Keratinocyte (primary cell): ENCODE data around the gene FGF22. TPM values are rescaled to one million over a fixed set of nuclear protein-coding genes. Genes with fewer than 3 reads are reported as not detected.

Experiments
- DNase-seq: peaks from one replicate; pipeline ENCODE4 v3.0.0-alpha.2; 2011; ENCODE audit warnings: low read depth, missing footprints, low spot score
- FAIRE-seq: peaks from 2 replicates; lab custom pipeline; 2011; peaks lifted over from hg19 to GRCh38; lab: Jason Lieb, UNC
- H2AFZ ChIP-seq: 2 replicates; pipeline ENCODE4 v1.6.0; 2012; ENCODE audit warnings: low read length, control low read depth, inconsistent platforms; ENCODE audit not compliant: control insufficient read depth
- H3K27ac ChIP-seq: 2 replicates; pipeline ENCODE4 v1.5.1; 2011; ENCODE audit warnings: low read length; ENCODE audit not compliant: control insufficient read depth, insufficient read depth
- H3K27me3 ChIP-seq: 3 replicates; pipeline ENCODE4 v1.6.0; 2011; ENCODE audit warnings: low read length; ENCODE audit not compliant: control insufficient read depth, insufficient read depth; ENCODE audit errors: extremely low read depth
- H3K36me3 ChIP-seq, 2 experiments: 2 replicates in 1 of 2; 3 replicates in 1 of 2; pipeline ENCODE4 v1.5.1; 2011; ENCODE audit warnings: low read length in 2 of 2, mild to moderate bottlenecking in 1 of 2; ENCODE audit not compliant: control insufficient read depth in 2 of 2, insufficient read depth in 2 of 2; ENCODE audit errors: extremely low read depth in 1 of 2
- H3K4me1 ChIP-seq: 3 replicates; pipeline ENCODE4 v1.5.1; 2011; ENCODE audit warnings: low read length; ENCODE audit not compliant: control insufficient read depth, insufficient read depth; ENCODE audit errors: extremely low read depth
- H3K4me2 ChIP-seq: 3 replicates; pipeline ENCODE4 v1.6.0; 2011; ENCODE audit warnings: low read depth, low read length; ENCODE audit not compliant: control insufficient read depth, insufficient read depth; ENCODE audit errors: extremely low read depth
- H3K4me3 ChIP-seq, 3 experiments: fragments of 200-600 bp in 1 of 3; sonication (generic) in 1 of 3; 2 replicates in 2 of 3; 3 replicates in 1 of 3; pipeline ENCODE4 v1.5.1; 2011 to 2016; ENCODE audit warnings: low read length in 3 of 3, mild to moderate bottlenecking in 3 of 3, control low read depth in 2 of 3, inconsistent platforms in 1 of 3, low read depth in 1 of 3, mixed read lengths in 1 of 3, mixed run types in 1 of 3, moderate library complexity in 1 of 3; ENCODE audit not compliant: control insufficient read depth in 2 of 3, insufficient read depth in 2 of 3; ENCODE audit errors: extremely low read depth in 1 of 3
- H3K79me2 ChIP-seq: 2 replicates; pipeline ENCODE4 v1.6.0; 2012; ENCODE audit warnings: low read length; ENCODE audit not compliant: control insufficient read depth, insufficient read depth
- H3K9ac ChIP-seq: 3 replicates; pipeline ENCODE4 v1.6.0; 2011; ENCODE audit warnings: low read length; ENCODE audit not compliant: control insufficient read depth, insufficient read depth; ENCODE audit errors: extremely low read depth
- H3K9me1 ChIP-seq: 3 replicates; pipeline ENCODE4 v1.6.0; 2011; ENCODE audit warnings: low read length; ENCODE audit not compliant: control insufficient read depth, insufficient read depth; ENCODE audit errors: extremely low read depth
- H3K9me3 ChIP-seq: 2 replicates; pipeline ENCODE4 v1.5.1; 2012; ENCODE audit warnings: low read depth, low read length; ENCODE audit not compliant: control insufficient read depth
- H4K20me1 ChIP-seq: 3 replicates; pipeline ENCODE4 v1.6.0; 2011; ENCODE audit warnings: low read length; ENCODE audit not compliant: control insufficient read depth, insufficient read depth; ENCODE audit errors: extremely low read depth
- EZH2 ChIP-seq: IDR thresholded peaks from one replicate; pipeline ENCODE4 v1.6.1; 2012; ENCODE audit warnings: inconsistent platforms, mild to moderate bottlenecking, low read length, moderate library complexity
- dilution Hi-C: fragments of 300-500 bp; cut with MboI; formaldehyde crosslinking; loops from one replicate; pipeline ENCODE4 v1.7.0; 2020; ENCODE audit warnings: low sequenced_read_pairs; ENCODE audit not compliant: extremely low pct_ligation_motif_present
- polyA plus RNA-seq, 5 experiments: library from polyadenylated mRNA; depleted of rRNA in 3 of 5; stranded (reverse) in 3 of 5; stranded (forward) in 1 of 5; unstranded in 1 of 5; fragments of >200 nt; gene quantifications; 1 replicate in 1 of 5; 2 replicates in 3 of 5; 3 replicates in 1 of 5; pipeline versions ENCODE4 v1.2.1 to v1.2.3, GENCODE V29; 2011 to 2012; ENCODE audit warnings: missing spikeins in 2 of 5, low read depth in 1 of 5, low replicate concordance in 1 of 5
- TF ChIP-seq, protein P1 (sequence below), 3 experiments: IDR thresholded peaks in 1 of 3; conservative IDR thresholded peaks in 1 of 3; optimal IDR thresholded peaks in 1 of 3; 2 replicates in 2 of 3; 3 replicates in 1 of 3; pipeline versions ENCODE3 to v1.5.1; 2011; ENCODE audit warnings: low read length in 3 of 3, mild to moderate bottlenecking in 3 of 3, moderate library complexity in 2 of 3, control low read depth in 1 of 3, inconsistent platforms in 1 of 3; ENCODE audit not compliant: insufficient read depth in 2 of 3; ENCODE audit errors: extremely low read depth in 1 of 3

FGF22 gene
- polyA plus RNA-seq, 1 donor (not counting 4 experiments of a cell fraction or from before 2014, with no cell fraction given) = not detected

DNA sequence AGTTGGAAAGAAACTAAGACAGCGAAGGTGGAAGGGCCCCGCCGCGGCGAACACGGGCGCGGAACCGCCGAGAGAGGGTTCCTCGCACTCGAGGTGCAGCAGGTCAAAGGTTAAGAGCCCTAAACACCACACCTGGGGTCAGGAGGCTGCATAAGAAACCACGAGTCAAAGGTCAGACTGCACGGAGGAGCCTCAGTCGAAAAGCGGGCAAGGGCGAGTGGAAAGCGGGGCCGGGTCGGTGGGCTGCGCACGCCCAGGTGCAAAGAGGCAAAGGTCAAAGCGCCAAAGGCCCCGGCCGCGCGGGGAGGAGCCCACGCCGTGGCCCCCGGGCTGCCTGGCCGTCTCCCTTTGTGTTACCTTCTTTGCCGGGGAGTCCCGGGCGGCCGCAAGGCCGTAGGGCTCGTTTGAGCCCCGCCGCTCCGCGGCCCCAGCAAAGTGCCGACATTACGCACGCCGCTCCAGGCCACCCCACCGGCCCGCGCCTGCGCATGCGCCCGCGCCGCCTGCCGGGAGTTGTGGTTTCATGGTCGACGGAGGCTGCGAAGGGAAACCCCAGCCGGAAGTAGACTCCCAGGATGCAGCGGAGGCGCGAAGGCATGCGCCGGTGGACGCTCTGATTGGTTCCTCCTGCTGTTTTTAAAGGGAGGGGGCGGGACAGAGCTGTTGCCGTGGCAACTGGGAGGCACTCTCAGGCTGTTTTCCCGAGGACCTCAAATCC, 6.5 kb upstream of the FGF22 start, which contains the start of gene POLRMT:
Gene POLRMT, minus strand, starts transcription at position 470 of the 718 bp plus-strand sequence. Its CDS starts 25 bp downstream, at position 445.
- peak; percentile 88 for FAIRE-seq
- peak within 1 kb of the TSS; percentile 77 for H3K27ac ChIP-seq
- dilution Hi-C loops = no loop called here

DNA sequence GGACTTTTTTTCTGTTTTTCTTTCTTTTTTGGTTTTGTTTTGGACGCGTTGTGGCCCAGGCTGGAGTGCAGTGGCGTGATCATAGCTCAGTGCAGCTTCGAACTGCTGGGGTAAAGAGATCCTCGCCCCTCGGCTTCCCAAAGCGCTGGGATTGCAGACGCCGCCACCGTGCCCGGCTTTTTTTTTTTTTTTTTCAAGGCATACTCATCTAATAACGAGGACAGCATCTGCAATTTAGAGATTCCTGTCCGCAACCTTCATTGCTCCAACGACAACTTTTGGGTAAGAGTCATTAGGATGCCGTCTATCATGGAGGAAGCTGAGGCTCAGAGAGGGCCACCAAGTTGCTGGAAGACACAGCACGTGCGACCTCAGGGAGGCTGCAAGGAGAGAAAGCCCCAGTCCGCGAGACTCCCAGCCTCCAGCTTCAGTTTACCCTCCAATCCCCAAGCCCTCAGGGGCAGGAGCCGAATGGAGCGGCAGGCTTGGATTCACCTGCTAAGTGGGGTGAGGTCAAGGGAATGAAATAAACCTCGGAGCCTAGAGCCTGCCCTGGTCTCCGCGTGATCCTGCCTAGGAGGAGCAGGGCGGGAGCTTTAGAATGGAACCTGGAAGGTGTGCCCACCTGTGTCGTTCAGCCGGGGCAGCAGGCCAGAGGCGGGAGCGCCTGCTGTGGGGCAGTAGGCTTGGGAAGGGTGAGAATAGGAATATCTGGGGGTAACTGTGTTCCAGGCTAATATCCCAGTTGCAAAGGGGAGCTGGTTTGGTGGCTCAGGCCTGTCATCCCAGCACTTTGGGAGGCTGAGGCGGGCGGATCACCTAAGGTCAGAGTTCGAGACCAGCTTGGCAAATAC, 5.7 kb upstream of the FGF22 start:
- peak overlapping the region; percentile 93 for H2AFZ ChIP-seq
- H4K20me1 ChIP-seq = no peaks in the 10 kb centered on the region
- no peak for DNase-seq
- H3K9me3 ChIP-seq = no peaks in the 10 kb centered on the region
- peaks cover 2 to 4% of the 10 kb centered on the region in 2 experiments for H3K36me3 ChIP-seq
- dilution Hi-C loops = no loop called here
- peak overlapping the region; percentile 77 for H3K27ac ChIP-seq
- H3K27me3 ChIP-seq = no peaks in the 10 kb centered on the region
- FAIRE-seq = no peak
- no peaks in the 10 kb centered on the region for H3K9me1 ChIP-seq
- peak overlapping the region; percentile 76 to 92 (median 92) for H3K4me3 ChIP-seq
- no peak for TF ChIP-seq EZH2
- TF ChIP-seq, protein P1, sequence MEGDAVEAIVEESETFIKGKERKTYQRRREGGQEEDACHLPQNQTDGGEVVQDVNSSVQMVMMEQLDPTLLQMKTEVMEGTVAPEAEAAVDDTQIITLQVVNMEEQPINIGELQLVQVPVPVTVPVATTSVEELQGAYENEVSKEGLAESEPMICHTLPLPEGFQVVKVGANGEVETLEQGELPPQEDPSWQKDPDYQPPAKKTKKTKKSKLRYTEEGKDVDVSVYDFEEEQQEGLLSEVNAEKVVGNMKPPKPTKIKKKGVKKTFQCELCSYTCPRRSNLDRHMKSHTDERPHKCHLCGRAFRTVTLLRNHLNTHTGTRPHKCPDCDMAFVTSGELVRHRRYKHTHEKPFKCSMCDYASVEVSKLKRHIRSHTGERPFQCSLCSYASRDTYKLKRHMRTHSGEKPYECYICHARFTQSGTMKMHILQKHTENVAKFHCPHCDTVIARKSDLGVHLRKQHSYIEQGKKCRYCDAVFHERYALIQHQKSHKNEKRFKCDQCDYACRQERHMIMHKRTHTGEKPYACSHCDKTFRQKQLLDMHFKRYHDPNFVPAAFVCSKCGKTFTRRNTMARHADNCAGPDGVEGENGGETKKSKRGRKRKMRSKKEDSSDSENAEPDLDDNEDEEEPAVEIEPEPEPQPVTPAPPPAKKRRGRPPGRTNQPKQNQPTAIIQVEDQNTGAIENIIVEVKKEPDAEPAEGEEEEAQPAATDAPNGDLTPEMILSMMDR (optimal IDR thresholded peaks at IDR 0.05 in 1 of 3, IDR thresholded peaks at IDR 0.05 in 1 of 3, conservative IDR thresholded peaks at IDR 0.05 in 1 of 3; ENCODE audit: extremely low read depth in 1 of 3, insufficient read depth in 2 of 3, low read length in 3 of 3) = no peak
- peaks cover 14% of the 10 kb centered on the region for H3K79me2 ChIP-seq
- H3K4me1 ChIP-seq = peaks cover 11% of the 10 kb centered on the region
- peak overlapping the region; percentile 86 for H3K9ac ChIP-seq
- H3K4me2 ChIP-seq = peak overlapping the region; percentile 94

More for the DNA sequence above, 6.5 kb upstream of the FGF22 start, which contains the start of gene POLRMT:
- no peaks in the 10 kb centered on the region for H3K9me3 ChIP-seq
- H3K36me3 ChIP-seq = peaks cover 4 to 6% of the 10 kb centered on the region in 2 experiments
- H2AFZ ChIP-seq = peak within 1 kb of the TSS; percentile 93
- H4K20me1 ChIP-seq = no peaks in the 10 kb centered on the region
- H3K4me1 ChIP-seq = peaks cover 11% of the 10 kb centered on the region
- H3K9ac ChIP-seq = peak within 1 kb of the TSS; percentile 86
- peak; percentile 90 for DNase-seq
- no peak for TF ChIP-seq EZH2
- TF ChIP-seq, protein P1 (optimal IDR thresholded peaks at IDR 0.05 in 1 of 3, IDR thresholded peaks at IDR 0.05 in 1 of 3, conservative IDR thresholded peaks at IDR 0.05 in 1 of 3; ENCODE audit: extremely low read depth in 1 of 3, insufficient read depth in 2 of 3, low read length in 3 of 3) = no peak
- H3K79me2 ChIP-seq = peaks cover 14% of the 10 kb centered on the region
- peak within 1 kb of the TSS; percentile 94 for H3K4me2 ChIP-seq
- H3K9me1 ChIP-seq = no peaks in the 10 kb centered on the region
- H3K27me3 ChIP-seq = no peaks in the 10 kb centered on the region
- H3K4me3 ChIP-seq = peak within 1 kb of the TSS; percentile 76 to 92 (median 92)
